Mucosa of descending colon (tissue), 3 donors: ENCODE results near the gene ELMO2. TPM values are rescaled to one million over a fixed set of nuclear protein-coding genes. Genes with fewer than 3 reads are reported as not detected.

ENCODE experiments used
- ATAC-seq: fragments of 200-7000 bp; cut with Tn5 transposase; one replicate; pipeline ENCODE4 v1.9.1; 2020; ENCODE audit warnings: mild to moderate bottlenecking, moderate library complexity
- DNase-seq, 3 donors: peaks; one replicate each; pipeline ENCODE4 v3.0.0-alpha.2; 2020
- H3K36me3 ChIP-seq: fragments of 200-600 bp; one replicate; pipeline ENCODE4 v1.8.0; 2021; ENCODE audit warnings: low read depth, mild to moderate bottlenecking
- H3K4me1 ChIP-seq: fragments of 200-600 bp; one replicate; pipeline ENCODE4 v1.8.0; 2021; ENCODE audit warnings: low read depth, mild to moderate bottlenecking
- H3K4me3 ChIP-seq: fragments of 200-600 bp; one replicate; pipeline ENCODE4 v1.8.0; 2021; ENCODE audit warnings: mild to moderate bottlenecking
- H3K9me3 ChIP-seq: fragments of 200-600 bp; one replicate; pipeline ENCODE4 v1.8.0; 2021; ENCODE audit warnings: mild to moderate bottlenecking
- intact Hi-C, 2 donors: fragments of 100-400 bp; cut with DNase I in 1 of 2; cut with micrococcal nuclease in 1 of 2; formaldehyde crosslinking; loops; one replicate each; pipeline versions ENCODE4 v1.11.0 to v1.11.1; 2022; cut with DNase I, micrococcal nuclease
- total RNA-seq, 3 donors: library from RNA; stranded (reverse); fragmentation: NEBNext Ultra II Directional in 2 of 3; extraction: Animal tissue kit (Norgen Biotek cat#: 25700) in 2 of 3; gene quantifications; one replicate each; pipeline versions ENCODE4 v1.2.1 to v1.2.4, GENCODE V29; 2021 to 2023
- TF ChIP-seq, protein P1 (sequence below): fragments of 200-600 bp; IDR thresholded peaks from one replicate; pipeline ENCODE4 v1.8.0; 2022; ENCODE audit warnings: antibody characterized with exemption, mild to moderate bottlenecking
- donor health status: DM: no; HTN: no; CAD: no; lungs with moderate emphysema.
- donor health status: DM: no; HTN: no; CAD: no.
- donor health status: DM: no; HTN: yes; CAD: no.

ELMO2 gene
- total RNA-seq, 3 donors from 2014 or later = 21.2 to 46.6 (median 27.1) TPM

DNA sequence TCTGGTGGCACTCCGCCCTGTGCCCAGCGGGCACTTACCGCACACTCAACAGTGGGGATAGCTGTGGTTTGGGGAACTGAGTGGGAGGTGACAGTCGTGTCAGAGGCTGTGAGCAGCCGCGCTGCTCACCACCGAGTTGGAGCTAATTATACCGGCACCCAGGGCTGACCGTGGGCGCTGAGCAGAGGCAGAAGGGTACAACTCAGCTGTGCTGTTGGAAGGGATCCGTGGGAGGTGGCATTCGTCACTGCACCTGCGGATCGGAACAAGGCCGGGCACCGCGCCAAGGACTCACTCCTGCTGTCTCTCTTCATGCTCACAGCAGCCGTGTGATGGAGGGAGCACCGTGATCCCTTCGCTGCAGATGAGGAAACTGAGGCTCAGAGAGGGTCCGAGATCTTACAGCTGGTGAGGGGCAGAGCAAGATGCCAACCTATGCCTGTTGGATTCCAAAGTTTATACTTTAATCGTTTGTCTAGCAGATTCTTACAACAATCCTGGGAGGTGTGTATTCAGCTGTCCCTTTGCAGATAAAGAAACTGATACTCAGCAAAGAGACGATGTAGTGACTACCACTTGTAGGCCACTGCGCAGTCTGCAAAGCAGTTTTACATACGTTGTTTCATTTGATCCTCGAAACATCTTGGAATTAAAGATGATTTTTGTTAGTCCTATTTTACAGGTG lies 713 bp upstream of the ELMO2 start:
- Histone ChIP-seq H3K36me3 (no peaks in the 10 kb centered on the region), H3K4me1 (peaks cover 35% of the 10 kb centered on the region), H3K4me3 (no peak overlapping the region), H3K9me3 (no peaks in the 10 kb centered on the region)
- DNase-seq (peak; percentile 81 to 90 (median 84)), ATAC-seq (peak; percentile 46)
- TF ChIP-seq, protein P1, sequence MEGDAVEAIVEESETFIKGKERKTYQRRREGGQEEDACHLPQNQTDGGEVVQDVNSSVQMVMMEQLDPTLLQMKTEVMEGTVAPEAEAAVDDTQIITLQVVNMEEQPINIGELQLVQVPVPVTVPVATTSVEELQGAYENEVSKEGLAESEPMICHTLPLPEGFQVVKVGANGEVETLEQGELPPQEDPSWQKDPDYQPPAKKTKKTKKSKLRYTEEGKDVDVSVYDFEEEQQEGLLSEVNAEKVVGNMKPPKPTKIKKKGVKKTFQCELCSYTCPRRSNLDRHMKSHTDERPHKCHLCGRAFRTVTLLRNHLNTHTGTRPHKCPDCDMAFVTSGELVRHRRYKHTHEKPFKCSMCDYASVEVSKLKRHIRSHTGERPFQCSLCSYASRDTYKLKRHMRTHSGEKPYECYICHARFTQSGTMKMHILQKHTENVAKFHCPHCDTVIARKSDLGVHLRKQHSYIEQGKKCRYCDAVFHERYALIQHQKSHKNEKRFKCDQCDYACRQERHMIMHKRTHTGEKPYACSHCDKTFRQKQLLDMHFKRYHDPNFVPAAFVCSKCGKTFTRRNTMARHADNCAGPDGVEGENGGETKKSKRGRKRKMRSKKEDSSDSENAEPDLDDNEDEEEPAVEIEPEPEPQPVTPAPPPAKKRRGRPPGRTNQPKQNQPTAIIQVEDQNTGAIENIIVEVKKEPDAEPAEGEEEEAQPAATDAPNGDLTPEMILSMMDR = no peak
- intact Hi-C loops = no loop called here

DNA sequence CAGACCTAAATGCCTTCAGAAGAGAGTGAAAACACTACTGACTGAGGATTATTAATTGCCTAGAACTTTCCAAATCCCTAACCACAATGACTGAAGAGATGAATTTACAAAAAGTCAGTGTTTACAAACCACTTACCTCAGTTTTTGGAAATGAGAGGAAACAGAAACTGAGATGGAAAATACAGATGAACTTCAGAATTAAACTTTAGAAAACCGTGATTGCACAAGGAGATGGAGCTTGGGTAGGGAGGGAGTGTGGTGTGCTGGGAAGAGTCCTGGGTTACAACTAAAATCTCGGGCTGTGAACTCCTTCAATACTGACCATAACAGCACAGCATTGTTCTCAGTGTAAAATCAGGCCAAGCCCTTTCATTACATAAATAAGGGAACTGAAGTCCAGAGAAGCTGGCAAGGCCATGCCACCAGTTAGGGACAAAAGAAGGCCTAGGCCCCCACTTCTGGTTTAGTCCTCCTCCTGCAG lies 4.0 kb downstream of the ELMO2 start:
- TF ChIP-seq, protein P1 = no peak

GRCh38 chr20:46401478-46401860 lies 4.9 kb downstream of the ELMO2 start:
- Histone ChIP-seq H3K4me1 (peaks cover 42% of the 10 kb centered on the region), H3K4me3 (no peak overlapping the region), H3K36me3 (no peaks in the 10 kb centered on the region), H3K9me3 (no peaks in the 10 kb centered on the region)
- no peak for DNase-seq
- intact Hi-C loops = no loop called here
- ATAC-seq = no peak
- TF ChIP-seq, protein P1 = no peak

More for the DNA sequence above, 4.0 kb downstream of the ELMO2 start:
- intact Hi-C loops = no loop called here
- ATAC-seq (no peak), DNase-seq (no peak)
- Histone ChIP-seq H3K36me3 (no peaks in the 10 kb centered on the region), H3K4me3 (no peak overlapping the region), H3K4me1 (peaks cover 48% of the 10 kb centered on the region), H3K9me3 (no peaks in the 10 kb centered on the region)

DNA sequence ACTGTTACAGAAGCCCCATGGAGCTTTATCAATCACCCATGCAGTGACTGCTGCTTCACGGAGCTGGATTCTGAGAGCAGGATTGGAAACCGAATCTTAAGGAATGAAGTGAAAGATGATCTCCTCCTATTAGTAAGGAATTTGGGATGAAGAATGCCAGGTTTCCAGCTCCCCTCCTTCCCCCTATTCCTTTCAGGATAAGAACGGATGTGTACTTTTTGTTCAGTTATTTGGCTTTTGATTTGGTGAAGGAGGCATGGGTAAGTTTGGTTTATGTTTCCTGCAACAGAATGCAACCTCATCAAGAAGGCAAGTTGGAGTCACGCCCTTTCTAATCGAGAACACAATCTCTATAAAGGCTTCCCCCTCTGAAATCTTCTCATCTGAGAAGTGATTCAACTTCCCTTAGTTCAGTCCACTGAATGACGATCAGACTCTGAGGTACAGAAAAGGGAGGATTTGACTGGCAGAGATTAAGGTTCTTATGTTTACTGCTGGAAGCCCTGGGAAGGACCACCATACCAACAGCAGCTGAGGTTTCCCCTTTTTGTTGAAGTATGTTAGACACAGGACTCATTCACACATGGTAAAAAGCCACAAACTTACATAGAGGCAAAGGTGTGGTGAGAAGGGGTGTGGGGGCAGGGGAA lies 5.5 kb downstream of the ELMO2 start:
- ATAC-seq (peak; percentile 35), DNase-seq (no peak)
- intact Hi-C loops = no loop called here
- no peaks in the 10 kb centered on the region for H3K9me3 ChIP-seq
- no peaks in the 10 kb centered on the region for H3K36me3 ChIP-seq
- H3K4me1 ChIP-seq = peaks cover 42% of the 10 kb centered on the region
- TF ChIP-seq, protein P1 = no peak
- H3K4me3 ChIP-seq = no peak overlapping the region

DNA sequence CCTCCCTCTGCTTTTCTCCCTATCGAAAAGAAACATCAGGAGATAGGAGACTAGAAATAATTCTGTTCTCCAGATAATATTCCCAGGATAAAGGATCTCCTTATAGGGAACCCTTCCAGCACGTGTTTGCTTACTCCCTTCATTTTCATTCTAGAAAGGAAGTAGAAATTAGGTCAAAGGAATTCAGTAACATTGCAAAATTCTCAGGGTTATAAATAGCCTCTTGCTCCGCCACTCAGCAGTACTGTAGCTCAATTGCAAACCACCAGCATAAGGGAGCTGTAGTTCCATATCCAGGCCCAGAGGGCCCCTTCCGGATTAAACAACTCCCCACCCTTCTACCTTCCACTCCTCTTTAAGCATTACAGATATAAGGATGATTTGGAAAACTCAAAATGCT lies 6.2 kb downstream of the ELMO2 start:
- H3K4me1 ChIP-seq = peaks cover 37% of the 10 kb centered on the region
- H3K36me3 ChIP-seq = no peaks in the 10 kb centered on the region
- TF ChIP-seq, protein P1 = no peak

More for the DNA sequence above, 6.2 kb downstream of the ELMO2 start:
- no peak overlapping the region for H3K4me3 ChIP-seq
- DNase-seq (no peak), ATAC-seq (peak; percentile 45)
- intact Hi-C loops = no loop called here
- no peaks in the 10 kb centered on the region for H3K9me3 ChIP-seq
